HG03432 (cell line): Measurements from ENCODE around the gene KLHDC10.
A peak's percentile ranks its signal among the peaks of the same experiment; 100 is the strongest.
"Not testable (repeated sequence)": the region's sequence is repeated elsewhere in the genome, so short reads cannot be mapped to it uniquely, and the experiment has no call there.

Source experiments
- ATAC-seq: cut with Tn5 transposase; IDR thresholded peaks from one replicate; pipeline ENCODE4 v1.9.1; 2021; ENCODE audit warnings: mild to moderate bottlenecking, moderate library complexity; ENCODE audit not compliant: unreplicated experiment

KLHDC10 gene

GRCh38 chr7:130071701-130072622 is 1.6 kb downstream of the KLHDC10 start:
- peak; percentile 32 for ATAC-seq

GRCh38 chr7:130079846-130080394 is 9.6 kb downstream of the KLHDC10 start:
- ATAC-seq: no peak

- not testable (repeated sequence) for ATAC-seq
These were observed 13.2 kb downstream of the KLHDC10 start for GRCh38 chr7:130083497-130083896.

GRCh38 chr7:130084037-130084875 is 13.9 kb downstream of the KLHDC10 start:
- no peak for ATAC-seq

GRCh38 chr7:130085235-130085634 is 14.9 kb downstream of the KLHDC10 start:
- not testable (repeated sequence) for ATAC-seq

GRCh38 chr7:130086938-130087337 is 16.6 kb downstream of the KLHDC10 start:
- ATAC-seq: no peak

GRCh38 chr7:130087364-130087763 is 17.0 kb downstream of the KLHDC10 start:
- ATAC-seq: no peak

GRCh38 chr7:130090745-130091532 is 20.6 kb downstream of the KLHDC10 start:
- ATAC-seq: no peak

GRCh38 chr7:130091999-130092398 is 21.7 kb downstream of the KLHDC10 start:
- ATAC-seq: no peak

- ATAC-seq: peak; percentile 47
These were observed 22.3 kb downstream of the KLHDC10 start for GRCh38 chr7:130092598-130092997.

GRCh38 chr7:130095812-130096211 is 25.5 kb downstream of the KLHDC10 start:
- no peak for ATAC-seq

GRCh38 chr7:130096243-130096827 is 26.0 kb downstream of the KLHDC10 start:
- no peak for ATAC-seq

- no peak for ATAC-seq
These were observed 29.0 kb downstream of the KLHDC10 start for GRCh38 chr7:130099331-130099730.

GRCh38 chr7:130102588-130102987 is 32.3 kb downstream of the KLHDC10 start:
- ATAC-seq: no peak

- no peak for ATAC-seq
These were observed 37.8 kb downstream of the KLHDC10 start for GRCh38 chr7:130107949-130108674.

- ATAC-seq: no peak
These were observed 38.5 kb downstream of the KLHDC10 start for GRCh38 chr7:130108809-130109208.

- ATAC-seq: no peak
These were observed 41.8 kb downstream of the KLHDC10 start for GRCh38 chr7:130112093-130112492.

GRCh38 chr7:130112662-130113425 is 42.5 kb downstream of the KLHDC10 start:
- ATAC-seq: no peak

- not testable (repeated sequence) for ATAC-seq
These were observed 43.1 kb downstream of the KLHDC10 start for GRCh38 chr7:130113426-130113805.
